OCI-LY7 (cell line): Measurements from ENCODE around the gene UBE2G1. TPM values are rescaled to one million over a fixed set of nuclear protein-coding genes. Genes with fewer than 3 reads are reported as not detected.

ENCODE experiments used
- BruUV-seq: library from RNA; stranded (reverse); fragments of 400-500 nt; replicated peaks from 2 replicates; lab custom pipeline; 2021; lab: Mats Ljungman, UMichigan
- CTCF ChIA-PET: fragments of 300-600 bp; sonication (Branson Sonifier 250); formaldehyde crosslinking; loops from one replicate; lab custom pipeline; 2022; ENCODE audit warnings: antibody characterized with exemption; ENCODE audit not compliant: unreplicated experiment; lab: Charles Lee
- POLR2A ChIA-PET: fragments of 300-600 bp; sonication (Branson Sonifier 250); formaldehyde crosslinking; loops from one replicate; lab custom pipeline; 2022; ENCODE audit warnings: antibody characterized with exemption; lab: Charles Lee
- DNase-seq: peaks from one replicate; pipeline ENCODE4 v3.0.0-alpha.2; 2015; ENCODE audit warnings: low spot score
- H2AFZ ChIP-seq: fragments of 200-600 bp; sonication (generic), shearing (Covaris generic); 2 replicates; pipeline ENCODE4 v1.6.1; 2014; ENCODE audit warnings: mild to moderate bottlenecking, antibody characterized with exemption, low read length, moderate library complexity
- H3K27ac ChIP-seq: fragments of 200-600 bp; sonication (generic); 2 replicates; pipeline ENCODE4 v1.5.1; 2014; ENCODE audit warnings: mixed run types, low read depth, mild to moderate bottlenecking, moderate library complexity, low read length, inconsistent platforms; ENCODE audit not compliant: poor library complexity, severe bottlenecking
- H3K36me3 ChIP-seq: fragments of 200-600 bp; sonication (generic); 2 replicates; pipeline ENCODE4 v1.6.1; 2014; ENCODE audit warnings: mild to moderate bottlenecking, antibody characterized with exemption, low read length, moderate library complexity, mixed read lengths; ENCODE audit not compliant: insufficient read depth
- H3K4me1 ChIP-seq: fragments of 200-600 bp; sonication (generic); 2 replicates; pipeline ENCODE4 v1.5.1; 2014; ENCODE audit warnings: mild to moderate bottlenecking, low read length; ENCODE audit not compliant: insufficient read depth, poor library complexity, severe bottlenecking
- H3K4me2 ChIP-seq: fragments of 200-600 bp; sonication (generic); 2 replicates; pipeline ENCODE4 v1.6.1; 2014; ENCODE audit warnings: mild to moderate bottlenecking, low read length
- H3K4me3 ChIP-seq: fragments of 200-600 bp; sonication (generic); 2 replicates; pipeline ENCODE4 v1.5.1; 2014; ENCODE audit warnings: mild to moderate bottlenecking, low read depth, low read length; ENCODE audit not compliant: poor library complexity, severe bottlenecking
- H3K79me2 ChIP-seq: fragments of 200-600 bp; sonication (generic); 2 replicates; pipeline ENCODE4 v1.6.1; 2016; ENCODE audit warnings: low read depth, mild to moderate bottlenecking, low read length, moderate library complexity, mixed read lengths; ENCODE audit not compliant: insufficient read depth
- H3K9me2 ChIP-seq: fragments of 200-600 bp; sonication (generic); 2 replicates; pipeline ENCODE4 v1.6.1; 2016; ENCODE audit warnings: mild to moderate bottlenecking, low read length, mixed read lengths; ENCODE audit not compliant: insufficient read depth
- H3K9me3 ChIP-seq: fragments of 200-600 bp; sonication (generic); 2 replicates; pipeline ENCODE4 v1.6.1; 2014; ENCODE audit warnings: mild to moderate bottlenecking, mixed run types, low read length, mixed read lengths
- H4K20me1 ChIP-seq: fragments of 200-600 bp; sonication (generic); 2 replicates; pipeline ENCODE4 v1.6.1; 2014; ENCODE audit warnings: mild to moderate bottlenecking, antibody characterized with exemption, low read length, moderate library complexity, mixed read lengths; ENCODE audit not compliant: insufficient read depth
- EZH2phosphoT487 ChIP-seq: fragments of 200-600 bp; sonication (generic); IDR thresholded peaks from 2 replicates; pipeline ENCODE4 v1.6.1; 2018; ENCODE audit warnings: low read depth, borderline replicate concordance, mild to moderate bottlenecking, mixed run types, antibody characterized with exemption, low read length, moderate library complexity, mixed read lengths
- intact Hi-C: fragments of 100-400 bp; cut with micrococcal nuclease; formaldehyde crosslinking; loops from one replicate; pipeline ENCODE4 v1.10.0; 2022; ENCODE audit not compliant: unreplicated experiment
- total RNA-seq, 2 experiments: library from RNA; depleted of rRNA in 1 of 2; stranded (reverse); fragments of >200 nt in 1 of 2; shearing (Covaris generic) in 1 of 2; gene quantifications; 2 replicates each; pipeline ENCODE4 v1.2.3, GENCODE V29; 2014 to 2022
- TF ChIP-seq, protein P1 (sequence below): fragments of 200-600 bp; sonication (generic); conservative IDR thresholded peaks from 2 replicates; pipeline ENCODE4 v1.5.1; 2014; ENCODE audit warnings: mild to moderate bottlenecking, antibody characterized with exemption, low read length, moderate library complexity, mixed read lengths

Gene UBE2G1
- total RNA-seq, 2 experiments from 2014 or later = 115 to 216 TPM

DNA sequence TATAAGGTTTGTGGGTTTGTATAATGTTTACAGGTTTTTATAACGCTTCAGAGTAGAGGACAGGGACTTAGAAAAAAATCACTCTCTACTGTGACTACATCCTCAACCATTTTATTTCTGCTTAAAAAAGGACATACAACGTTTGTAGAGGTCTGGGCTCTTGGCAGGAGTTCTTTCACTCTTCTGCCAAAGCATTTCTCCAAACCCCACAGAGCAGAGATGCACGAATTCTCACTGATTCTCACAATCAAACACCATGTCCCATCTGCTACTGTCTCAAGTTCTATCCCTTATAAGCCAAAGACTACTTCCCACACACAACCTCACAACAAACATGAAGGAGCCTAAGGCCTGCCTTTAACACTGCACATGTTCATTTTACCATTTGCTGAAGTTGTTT lies 95.7 kb downstream of the UBE2G1 start:
- intact Hi-C loops = no loop called here
- no peaks in the 10 kb centered on the region for H3K4me1 ChIP-seq
- no peak for DNase-seq
- no peak overlapping the region for H3K4me2 ChIP-seq
- H3K36me3 ChIP-seq = peaks cover 82% of the 10 kb centered on the region
- no TSS peak for BruUV-seq
- no peaks in the 10 kb centered on the region for H3K9me3 ChIP-seq
- ChIA-PET POLR2A (interaction anchor here (0.6 kb wide), 1 partner anchor 46 kb away, joined by 4 read pairs; no protein-coding TSS in a partner anchor), CTCF (no interaction called here)
- H3K4me3 ChIP-seq = no peak overlapping the region
- no peak overlapping the region for H2AFZ ChIP-seq
- no peaks in the 10 kb centered on the region; the same call in 1 of the 2 replicates for H4K20me1 ChIP-seq
- no peaks in the 10 kb centered on the region for H3K9me2 ChIP-seq
- H3K79me2 ChIP-seq = peaks cover 11% of the 10 kb centered on the region; the same call in 1 of the 2 replicates
- TF ChIP-seq, protein P1, sequence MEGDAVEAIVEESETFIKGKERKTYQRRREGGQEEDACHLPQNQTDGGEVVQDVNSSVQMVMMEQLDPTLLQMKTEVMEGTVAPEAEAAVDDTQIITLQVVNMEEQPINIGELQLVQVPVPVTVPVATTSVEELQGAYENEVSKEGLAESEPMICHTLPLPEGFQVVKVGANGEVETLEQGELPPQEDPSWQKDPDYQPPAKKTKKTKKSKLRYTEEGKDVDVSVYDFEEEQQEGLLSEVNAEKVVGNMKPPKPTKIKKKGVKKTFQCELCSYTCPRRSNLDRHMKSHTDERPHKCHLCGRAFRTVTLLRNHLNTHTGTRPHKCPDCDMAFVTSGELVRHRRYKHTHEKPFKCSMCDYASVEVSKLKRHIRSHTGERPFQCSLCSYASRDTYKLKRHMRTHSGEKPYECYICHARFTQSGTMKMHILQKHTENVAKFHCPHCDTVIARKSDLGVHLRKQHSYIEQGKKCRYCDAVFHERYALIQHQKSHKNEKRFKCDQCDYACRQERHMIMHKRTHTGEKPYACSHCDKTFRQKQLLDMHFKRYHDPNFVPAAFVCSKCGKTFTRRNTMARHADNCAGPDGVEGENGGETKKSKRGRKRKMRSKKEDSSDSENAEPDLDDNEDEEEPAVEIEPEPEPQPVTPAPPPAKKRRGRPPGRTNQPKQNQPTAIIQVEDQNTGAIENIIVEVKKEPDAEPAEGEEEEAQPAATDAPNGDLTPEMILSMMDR = no peak
- no peak for TF ChIP-seq EZH2phosphoT487
- H3K27ac ChIP-seq = no peak overlapping the region

DNA sequence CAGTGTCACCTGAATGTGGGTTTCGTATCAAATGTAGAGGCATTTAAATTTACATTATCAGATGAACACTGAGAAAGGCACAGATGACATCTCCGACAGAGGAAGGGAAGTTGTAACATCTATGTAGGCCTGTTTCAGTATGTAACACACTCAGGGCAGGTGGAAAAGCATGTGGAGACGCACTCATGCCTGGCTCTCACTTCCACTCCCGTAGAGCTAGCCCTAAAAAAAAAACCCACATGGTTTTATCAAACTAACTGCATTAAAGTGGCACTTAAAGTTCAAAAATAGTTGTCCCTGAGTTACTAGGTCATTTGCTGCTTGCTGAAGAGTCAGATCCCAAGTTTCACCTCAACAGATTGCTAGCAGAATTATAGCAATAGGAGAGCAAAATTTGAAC lies 96.6 kb downstream of the UBE2G1 start:
- no peak overlapping the region for H3K4me2 ChIP-seq
- H2AFZ ChIP-seq = no peak overlapping the region
- BruUV-seq = no TSS peak
- H3K27ac ChIP-seq = no peak overlapping the region
- H3K4me3 ChIP-seq = no peak overlapping the region
- intact Hi-C loops = no loop called here
- no peak for DNase-seq
- no peaks in the 10 kb centered on the region for H3K4me1 ChIP-seq
- H4K20me1 ChIP-seq = no peaks in the 10 kb centered on the region; the same call in 1 of the 2 replicates
- TF ChIP-seq EZH2phosphoT487 = no peak
- TF ChIP-seq, protein P1 = no peak
- peaks cover 3% of the 10 kb centered on the region; the same call in 1 of the 2 replicates for H3K79me2 ChIP-seq
- CTCF ChIA-PET = no interaction called here
- H3K36me3 ChIP-seq = peaks cover 74% of the 10 kb centered on the region
- POLR2A ChIA-PET = interaction anchor here (0.6 kb wide), 1 partner anchor 10 kb away, joined by 3 read pairs; no protein-coding TSS in a partner anchor
- no peaks in the 10 kb centered on the region for H3K9me2 ChIP-seq
- H3K9me3 ChIP-seq = no peaks in the 10 kb centered on the region

DNA sequence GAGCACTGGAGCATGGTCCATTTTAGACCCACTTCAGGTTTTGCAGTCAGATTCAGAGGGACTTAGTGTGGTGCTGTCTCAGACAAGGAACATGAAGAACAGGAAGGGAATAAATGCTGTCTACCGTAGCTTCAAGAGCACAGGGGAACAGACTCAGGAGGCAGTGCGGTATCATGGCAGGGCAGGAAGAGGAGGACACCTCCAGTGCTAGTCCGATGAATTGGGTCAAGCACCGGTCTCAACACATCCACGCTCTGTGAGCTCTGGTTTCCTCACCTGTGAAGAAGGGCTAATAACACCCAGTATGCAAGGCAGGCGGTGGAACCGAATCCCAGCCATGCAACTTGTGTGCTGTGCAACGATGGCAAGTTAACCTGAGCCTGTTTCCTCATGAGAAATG lies 99.1 kb downstream of the UBE2G1 start:
- ChIA-PET POLR2A (no interaction called here), CTCF (interaction anchor here (0.6 kb wide), 1 partner anchor 38 kb away, joined by 3 read pairs; no protein-coding TSS in a partner anchor)
- intact Hi-C loops = no loop called here

More for the DNA sequence above, 99.1 kb downstream of the UBE2G1 start:
- H3K4me1 ChIP-seq = peaks cover 13% of the 10 kb centered on the region
- no peak for TF ChIP-seq EZH2phosphoT487
- TF ChIP-seq, protein P1 = no peak
- no peak overlapping the region for H3K4me2 ChIP-seq
- BruUV-seq = no TSS peak
- H4K20me1 ChIP-seq = peaks cover 7% of the 10 kb centered on the region; the same call in 1 of the 2 replicates
- H3K9me3 ChIP-seq = no peaks in the 10 kb centered on the region
- H3K36me3 ChIP-seq = peaks cover 51% of the 10 kb centered on the region
- peaks cover 11% of the 10 kb centered on the region for H3K79me2 ChIP-seq
- no peak overlapping the region for H3K4me3 ChIP-seq
- H3K9me2 ChIP-seq = no peaks in the 10 kb centered on the region
- no peak overlapping the region for H3K27ac ChIP-seq
- no peak overlapping the region for H2AFZ ChIP-seq
- DNase-seq = no peak
